CD4-positive, CD25-positive, alpha-beta regulatory T cell (primary cell): ENCODE data around the gene SUPT6H. TPM values are rescaled to one million over a fixed set of nuclear protein-coding genes. Genes with fewer than 3 reads are reported as not detected.

ENCODE experiments used
- ATAC-seq, 2 donors: fragments of 150-1000 bp; cut with Tn5 transposase; one replicate each; pipeline ENCODE4 v1.10.0; 2021; ENCODE audit warnings: low read depth in 2 of 2, moderate number of reproducible peaks in 2 of 2, moderate library complexity in 1 of 2
- DNase-seq, 3 donors: peaks; one replicate each; pipeline versions ENCODE4 v3.0.0 to v3.0.0-alpha.2; 2012 to 2022; ENCODE audit warnings: mixed read lengths in 1 of 3
- H3K27ac ChIP-seq: one replicate; pipeline ENCODE4 v1.7.0; 2013; ENCODE audit warnings: mild to moderate bottlenecking, low read length; ENCODE audit not compliant: insufficient read depth, poor library complexity, severe bottlenecking
- H3K27me3 ChIP-seq: one replicate; pipeline ENCODE4 v1.7.0; 2013; ENCODE audit warnings: low read length; ENCODE audit not compliant: control insufficient read depth, insufficient read depth
- H3K36me3 ChIP-seq: one replicate; pipeline ENCODE4 v1.7.0; 2013; ENCODE audit warnings: mild to moderate bottlenecking, low read length, moderate library complexity; ENCODE audit not compliant: control insufficient read depth, insufficient read depth
- H3K4me1 ChIP-seq: 2 replicates; pipeline ENCODE4 v1.7.0; 2013; ENCODE audit warnings: mild to moderate bottlenecking, low read length; ENCODE audit not compliant: insufficient read depth, control insufficient read depth, poor library complexity, severe bottlenecking
- H3K4me3 ChIP-seq: one replicate; pipeline ENCODE4 v1.7.0; 2013; ENCODE audit warnings: low read depth, mild to moderate bottlenecking, low read length, moderate library complexity
- H3K9me3 ChIP-seq, 2 experiments: 1 replicate in 1 of 2; 2 replicates in 1 of 2; pipeline ENCODE4 v1.7.0; 2013; ENCODE audit warnings: low read length in 2 of 2, mild to moderate bottlenecking in 1 of 2, moderate library complexity in 1 of 2; ENCODE audit not compliant: control insufficient read depth in 2 of 2
- H3K27ac Mint-ChIP-seq, 3 donors: one replicate each; pipeline ENCODE4 v1.8.0; 2020 to 2022; ENCODE audit warnings: mild to moderate bottlenecking in 3 of 3, mixed read lengths in 3 of 3, moderate library complexity in 2 of 3
- H3K27me3 Mint-ChIP-seq: one replicate; pipeline ENCODE4 v1.8.0; 2022; ENCODE audit warnings: mild to moderate bottlenecking, mixed read lengths
- H3K36me3 Mint-ChIP-seq: one replicate; pipeline ENCODE4 v1.8.0; 2020; ENCODE audit warnings: mixed read lengths
- H3K4me1 Mint-ChIP-seq, 4 donors: one replicate each; pipeline ENCODE4 v1.8.0; 2020 to 2022; ENCODE audit warnings: mixed read lengths in 4 of 4, mild to moderate bottlenecking in 1 of 4
- H3K4me3 Mint-ChIP-seq, 4 donors: one replicate each; pipeline ENCODE4 v1.8.0; 2020 to 2022; ENCODE audit warnings: mild to moderate bottlenecking in 4 of 4, mixed read lengths in 4 of 4, moderate library complexity in 3 of 4
- H3K9me3 Mint-ChIP-seq, 7 donors: one replicate each; pipeline ENCODE4 v1.8.0; 2020 to 2022; ENCODE audit warnings: mixed read lengths in 7 of 7, mild to moderate bottlenecking in 3 of 7, moderate library complexity in 2 of 7
- polyA plus RNA-seq, 4 donors: library from polyadenylated mRNA; unstranded; fragments of 300-500 nt; fragmentation: Illumina TruSeq; gene quantifications; one replicate each; pipeline ENCODE4 v1.2.3, GENCODE V29; 2021
- total RNA-seq: library from RNA; stranded (reverse); gene quantifications from one replicate; pipeline ENCODE4 v1.2.3, GENCODE V29; 2022

Gene SUPT6H
- total and polyA plus RNA-seq, 5 donors from 2014 or later, result 8.3 to 167 (median 8.9) TPM

DNA sequence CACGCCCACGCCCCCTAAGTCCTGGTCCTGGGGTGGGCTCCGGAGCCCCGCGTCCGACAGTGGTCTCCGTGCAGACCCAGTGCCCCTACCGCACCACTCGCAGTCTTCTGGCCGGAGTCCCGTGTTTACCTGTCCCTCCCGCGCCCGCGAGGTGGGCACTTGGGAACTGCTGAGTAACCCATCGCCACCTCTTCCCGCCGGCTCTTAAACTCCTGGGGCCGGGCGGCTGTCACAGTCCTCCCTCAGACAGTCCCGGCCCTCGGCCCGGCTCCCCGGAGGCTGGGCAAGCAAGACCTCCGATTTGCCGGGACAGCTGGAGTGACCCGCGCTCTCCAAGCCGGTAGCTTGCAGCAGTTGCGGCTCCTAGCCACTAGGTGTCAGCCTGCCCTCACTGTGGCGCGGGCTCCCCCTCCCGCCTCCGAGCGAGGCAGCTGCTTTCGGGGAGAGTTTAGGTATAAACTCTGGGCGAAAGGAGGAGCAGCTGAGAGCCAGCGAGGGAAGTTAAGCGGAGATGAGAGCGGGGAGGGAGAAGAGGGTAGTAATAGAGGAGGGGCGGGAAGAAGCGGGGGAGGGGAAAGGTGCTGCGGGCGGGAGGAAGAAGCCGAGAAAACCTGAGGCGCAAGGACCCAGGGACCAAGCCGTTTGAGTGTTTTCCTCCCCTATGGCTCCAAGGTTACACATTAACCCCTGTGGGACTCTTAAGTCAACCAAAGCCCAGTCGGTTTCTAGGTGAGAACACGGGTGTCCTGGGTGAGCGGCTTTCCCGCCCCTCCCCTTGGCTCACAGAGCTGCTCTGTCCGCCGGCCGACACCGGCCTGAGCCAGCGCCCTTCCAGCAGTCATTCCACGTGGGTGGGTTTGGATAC, 64.9 kb downstream of the SUPT6H start:
- Mint-ChIP-seq H3K9me3 (no peaks in the 10 kb centered on the region), H3K4me1 (peaks cover 10 to 62% (median 35%) of the 10 kb centered on the region in 4 donors), H3K4me3 (peak overlapping the region; percentile 93 to 100 (median 97)), H3K36me3 (peaks cover 27% of the 10 kb centered on the region), H3K27me3 (peaks cover 4% of the 10 kb centered on the region), H3K27ac (peak overlapping the region; percentile 82 to 100 (median 98))
- peak; percentile 83 to 91 (median 89) for DNase-seq
- Histone ChIP-seq H3K9me3 (no peaks in the 10 kb centered on the region), H3K27me3 (no peaks in the 10 kb centered on the region), H3K36me3 (peaks cover 30% of the 10 kb centered on the region), H3K4me3 (peak overlapping the region; percentile 84), H3K4me1 (peaks cover 45% of the 10 kb centered on the region), H3K27ac (peak overlapping the region; percentile 100)
- peak; percentile 52 to 53 for ATAC-seq

DNA sequence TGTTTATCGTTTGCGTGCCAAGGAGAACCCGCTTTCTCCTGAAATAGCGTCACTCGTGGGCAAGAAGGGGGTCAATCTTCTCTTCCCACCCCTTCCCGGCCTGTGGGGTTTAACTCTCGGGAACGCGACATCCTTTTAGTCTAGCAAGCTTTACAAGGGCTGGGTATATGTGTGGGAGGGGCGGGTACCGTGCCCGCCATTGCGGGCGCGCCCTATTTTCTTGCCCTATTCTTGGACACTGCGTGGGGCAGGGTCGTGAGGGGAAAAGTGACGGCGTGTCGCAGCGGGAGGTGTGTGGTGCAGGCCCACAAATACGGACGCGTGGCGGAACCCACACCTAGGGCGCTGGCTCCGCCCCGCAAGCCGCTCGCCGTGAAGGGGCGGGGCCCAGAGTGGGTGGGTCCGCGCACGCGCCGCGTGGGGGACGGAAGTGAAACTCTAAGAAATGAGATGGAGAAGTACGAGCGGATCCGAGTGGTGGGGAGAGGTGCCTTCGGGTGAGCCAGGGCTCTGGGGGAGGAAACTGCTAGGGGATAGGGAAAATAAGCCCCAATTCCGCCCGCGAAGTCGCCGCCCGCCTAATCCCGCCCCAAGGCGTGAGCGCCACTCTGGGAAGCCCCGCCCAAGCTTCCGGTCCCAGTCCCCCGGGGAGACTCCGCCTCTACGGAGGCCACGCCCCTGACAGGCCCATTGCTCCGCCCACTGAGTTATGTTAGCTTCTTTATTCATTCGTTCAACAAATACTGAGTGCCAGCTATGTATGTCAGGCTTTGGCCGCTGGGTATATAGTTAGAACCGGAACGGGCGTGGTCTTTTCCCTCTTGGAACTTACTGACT, 66.6 kb downstream of the SUPT6H start, which contains the start of gene NEK8:
Gene NEK8, plus strand, starts transcription at position 425 of the 837 bp plus-strand sequence. Its CDS starts 26 bp downstream, at position 451.
- Histone ChIP-seq H3K4me1 (peaks cover 32% of the 10 kb centered on the region), H3K27me3 (no peaks in the 10 kb centered on the region)

DNA sequence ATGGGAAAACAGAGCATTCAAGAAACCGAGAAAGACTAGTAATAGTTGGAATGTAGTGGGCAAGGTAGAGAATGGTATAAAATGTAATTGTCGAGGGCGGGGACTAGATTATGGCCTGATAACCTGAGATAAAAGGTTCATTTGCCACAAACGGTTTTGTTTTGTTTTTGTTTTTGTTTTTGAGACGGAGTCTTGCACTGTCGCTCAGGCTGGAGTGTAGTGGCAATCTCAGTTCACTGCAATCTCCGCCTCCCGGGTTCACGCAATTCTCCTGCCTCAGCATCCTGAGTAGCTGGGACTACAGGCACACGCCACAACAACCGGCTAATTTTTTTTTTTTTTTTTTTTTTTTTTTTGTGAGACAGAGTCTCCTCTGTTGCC, 67.9 kb downstream of the SUPT6H start:
- no peaks in the 10 kb centered on the region for H3K27me3 ChIP-seq
- H3K27ac ChIP-seq, result no peak overlapping the region
- H3K9me3 ChIP-seq, result no peaks in the 10 kb centered on the region
- H3K36me3 ChIP-seq, result peaks cover 2% of the 10 kb centered on the region
- peaks cover 31% of the 10 kb centered on the region for H3K4me1 ChIP-seq
- no peak for ATAC-seq
- no peak overlapping the region for H3K4me3 ChIP-seq
- Mint-ChIP-seq H3K4me3 (peak overlapping the region in 2 of 4 donors; percentile 82 to 93), H3K36me3 (peaks cover under 1% of the 10 kb centered on the region), H3K27me3 (peaks cover 4% of the 10 kb centered on the region), H3K27ac (peak overlapping the region in 1 of 3 donors; percentile 8), H3K9me3 (no peaks in the 10 kb centered on the region), H3K4me1 (peaks cover 10 to 38% (median 23%) of the 10 kb centered on the region in 4 donors)
- no peak for DNase-seq

More for the DNA sequence above, 66.6 kb downstream of the SUPT6H start, which contains the start of gene NEK8:
- Histone ChIP-seq H3K9me3 (no peaks in the 10 kb centered on the region), H3K36me3 (peaks cover 15% of the 10 kb centered on the region), H3K27ac (peak within 1 kb of the TSS; percentile 100), H3K4me3 (peak within 1 kb of the TSS; percentile 84)
- peak; percentile 61 to 67 for ATAC-seq
- H3K4me3 Mint-ChIP-seq, result peak within 1 kb of the TSS; percentile 93 to 100 (median 97)
- H3K4me1 Mint-ChIP-seq, result peaks cover 10 to 49% (median 30%) of the 10 kb centered on the region in 4 donors
- no peaks in the 10 kb centered on the region for H3K9me3 Mint-ChIP-seq
- H3K27me3 Mint-ChIP-seq, result peaks cover 4% of the 10 kb centered on the region
- H3K27ac Mint-ChIP-seq, result peak within 1 kb of the TSS; percentile 98 to 100 (median 98)
- peaks cover 14% of the 10 kb centered on the region for H3K36me3 Mint-ChIP-seq
- DNase-seq, result peak; percentile 92 to 98 (median 95)

DNA sequence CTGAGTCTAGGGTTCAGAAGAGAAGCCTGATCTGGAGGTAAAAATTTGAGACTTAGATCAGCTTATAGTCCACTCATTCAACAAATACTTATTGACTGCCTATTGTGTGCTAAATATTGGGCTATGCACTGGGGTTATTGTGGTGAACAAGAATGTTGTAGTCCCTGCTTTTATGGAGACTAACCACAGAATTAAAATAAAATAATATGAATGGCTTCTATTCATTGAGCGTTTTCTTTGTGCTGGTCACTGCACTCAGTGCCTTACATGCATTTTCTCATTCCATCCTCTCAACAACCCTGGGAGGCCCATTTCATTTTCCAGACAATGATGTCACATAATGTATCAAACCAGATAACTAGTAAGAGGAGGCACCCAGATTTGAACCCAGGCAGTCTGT, 71.3 kb downstream of the SUPT6H start:
- Mint-ChIP-seq H3K4me1 (peaks cover 4 to 17% (median 14%) of the 10 kb centered on the region in 4 donors), H3K36me3 (peaks cover 4% of the 10 kb centered on the region), H3K4me3 (no peak overlapping the region), H3K27me3 (peaks cover under 1% of the 10 kb centered on the region), H3K27ac (no peak overlapping the region), H3K9me3 (no peaks in the 10 kb centered on the region)
- Histone ChIP-seq H3K4me1 (peaks cover 7% of the 10 kb centered on the region), H3K4me3 (no peak overlapping the region), H3K27me3 (no peaks in the 10 kb centered on the region), H3K36me3 (no peaks in the 10 kb centered on the region), H3K27ac (no peak overlapping the region), H3K9me3 (no peaks in the 10 kb centered on the region)
- ATAC-seq (no peak), DNase-seq (no peak)

DNA sequence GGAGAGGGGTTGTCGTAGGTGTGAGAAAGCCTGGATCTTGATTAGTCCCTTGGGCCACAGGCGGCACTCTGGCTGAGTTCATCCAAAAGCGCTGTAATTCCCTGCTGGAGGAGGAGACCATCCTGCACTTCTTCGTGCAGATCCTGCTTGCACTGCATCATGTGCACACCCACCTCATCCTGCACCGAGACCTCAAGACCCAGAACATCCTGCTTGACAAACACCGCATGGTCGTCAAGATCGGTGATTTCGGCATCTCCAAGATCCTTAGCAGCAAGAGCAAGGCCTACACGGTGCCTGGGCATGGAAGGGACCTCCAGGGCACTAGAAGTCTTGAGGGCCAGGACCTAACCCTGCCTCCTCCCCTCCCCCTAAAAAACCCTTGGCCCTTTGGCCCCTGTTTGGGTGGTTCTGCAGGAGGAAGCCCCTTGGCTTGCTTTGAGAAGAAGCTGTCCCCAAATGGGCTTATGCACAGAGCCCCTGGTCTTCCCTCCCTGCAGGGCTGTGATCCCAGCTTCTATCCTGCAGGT, 72.8 kb downstream of the SUPT6H start:
- H3K27ac Mint-ChIP-seq, result no peak overlapping the region
- no peak overlapping the region for H3K4me3 Mint-ChIP-seq
- no peaks in the 10 kb centered on the region for H3K36me3 ChIP-seq
- ATAC-seq (no peak), DNase-seq (no peak)
- H3K36me3 Mint-ChIP-seq, result peaks cover 9% of the 10 kb centered on the region
- H3K9me3 Mint-ChIP-seq, result no peaks in the 10 kb centered on the region
- no peaks in the 10 kb centered on the region for H3K27me3 ChIP-seq
- H3K27ac ChIP-seq, result no peak overlapping the region
- no peaks in the 10 kb centered on the region for H3K27me3 Mint-ChIP-seq
- H3K4me1 Mint-ChIP-seq, result peaks cover 0 to 17% (median 13%) of the 10 kb centered on the region in 4 donors
- no peak overlapping the region for H3K4me3 ChIP-seq
- no peaks in the 10 kb centered on the region for H3K9me3 ChIP-seq
- H3K4me1 ChIP-seq, result no peaks in the 10 kb centered on the region

DNA sequence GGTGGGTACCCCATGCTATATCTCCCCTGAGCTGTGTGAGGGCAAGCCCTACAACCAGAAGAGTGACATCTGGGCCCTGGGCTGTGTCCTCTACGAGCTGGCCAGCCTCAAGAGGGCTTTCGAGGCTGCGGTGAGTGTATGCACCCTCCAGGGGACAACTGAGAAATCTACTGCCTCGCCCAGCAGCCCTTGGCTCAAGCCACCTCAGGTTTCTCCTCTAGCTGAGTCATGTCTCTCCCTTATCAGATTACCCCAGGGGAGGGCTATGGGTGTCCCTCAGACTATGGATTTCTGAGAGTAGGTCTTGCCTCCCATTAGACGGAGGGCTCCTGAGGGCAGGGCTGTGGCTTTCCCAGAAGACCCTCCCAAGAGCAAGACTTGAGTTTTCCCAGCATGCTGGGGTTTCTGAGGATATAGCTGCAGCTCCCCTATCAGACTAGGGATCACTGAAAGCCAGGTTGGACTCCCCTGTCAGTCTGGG, 73.3 kb downstream of the SUPT6H start:
- peaks cover 0 to 14% (median 11%) of the 10 kb centered on the region in 4 donors for H3K4me1 Mint-ChIP-seq
- H3K9me3 Mint-ChIP-seq, result no peaks in the 10 kb centered on the region
- DNase-seq (no peak), ATAC-seq (no peak)
- no peak overlapping the region for H3K4me3 Mint-ChIP-seq
- Histone ChIP-seq H3K36me3 (no peaks in the 10 kb centered on the region), H3K9me3 (no peaks in the 10 kb centered on the region), H3K27ac (no peak overlapping the region), H3K27me3 (no peaks in the 10 kb centered on the region), H3K4me1 (no peaks in the 10 kb centered on the region), H3K4me3 (no peak overlapping the region)
- no peak overlapping the region for H3K27ac Mint-ChIP-seq
- peaks cover 9% of the 10 kb centered on the region for H3K36me3 Mint-ChIP-seq
- no peaks in the 10 kb centered on the region for H3K27me3 Mint-ChIP-seq
